HG02610 (cell line): ENCODE results near the gene PTPRD.

Experiments used
- ATAC-seq: cut with Tn5 transposase; IDR thresholded peaks from one replicate; pipeline ENCODE4 v1.9.1; 2021; ENCODE audit warnings: mild to moderate bottlenecking, moderate library complexity; ENCODE audit not compliant: unreplicated experiment

Gene PTPRD

DNA sequence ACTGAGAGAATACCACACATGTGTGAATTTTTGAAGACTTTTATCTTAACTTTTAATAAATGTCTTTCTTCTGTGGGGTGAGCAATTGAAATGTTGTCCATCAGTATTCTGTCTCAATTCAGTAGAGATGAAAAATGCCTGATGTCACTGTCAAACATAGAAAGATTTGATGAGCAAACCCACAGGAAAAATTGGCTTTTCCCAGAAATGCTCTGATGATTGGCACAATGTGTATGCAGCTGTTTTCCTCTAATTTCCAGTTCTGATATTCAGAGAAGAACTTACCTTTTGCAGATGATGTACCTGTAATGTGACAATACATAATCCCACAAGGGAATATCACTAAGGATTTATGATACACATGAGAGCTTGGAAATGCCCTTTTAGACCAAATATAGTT, 340.0 kb downstream of the PTPRD start:
- no peak for ATAC-seq

DNA sequence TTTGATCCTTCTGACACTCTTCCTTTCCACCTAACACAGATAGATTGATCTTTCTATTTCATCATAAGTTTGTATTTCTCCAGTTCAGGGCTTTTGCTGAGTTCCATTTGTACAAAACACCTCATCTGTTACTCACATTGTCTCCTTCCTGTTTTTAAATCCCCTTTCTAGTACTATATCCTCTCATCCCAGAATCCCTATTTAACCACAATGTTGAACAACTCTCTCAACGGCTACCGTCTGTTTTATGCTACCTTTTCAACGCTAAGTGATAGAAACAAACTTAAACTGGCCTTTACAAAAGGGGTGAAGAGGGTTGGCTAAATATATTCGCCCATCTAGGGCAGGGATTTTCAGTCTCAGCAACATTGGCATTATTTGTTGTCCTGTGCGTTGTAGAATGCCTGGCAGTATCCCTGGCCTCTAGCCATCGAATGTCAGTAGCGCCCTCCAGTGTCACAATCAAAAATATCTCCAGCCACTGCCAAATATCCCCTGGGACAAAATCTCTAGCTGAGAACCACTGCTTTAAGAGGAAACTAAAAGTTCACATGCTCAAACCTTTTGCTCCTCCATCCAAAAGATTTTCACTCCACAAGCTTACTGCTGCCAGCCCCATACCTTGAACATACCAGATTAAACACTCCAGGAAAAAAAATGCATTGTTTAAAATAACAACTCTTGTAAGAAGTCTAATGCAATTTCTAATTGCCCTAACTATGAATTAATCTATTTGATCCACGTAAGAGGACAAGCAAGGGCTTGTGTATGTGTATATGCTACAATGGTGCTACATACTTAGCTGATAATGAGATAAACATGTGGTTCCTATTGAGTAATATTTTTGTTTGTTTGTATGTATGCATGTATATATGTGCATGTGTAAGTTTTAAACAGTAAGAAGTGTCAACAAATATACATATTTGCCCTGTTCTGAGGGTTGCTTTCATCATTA, 344.0 kb downstream of the PTPRD start:
- ATAC-seq = peak; percentile 61

DNA sequence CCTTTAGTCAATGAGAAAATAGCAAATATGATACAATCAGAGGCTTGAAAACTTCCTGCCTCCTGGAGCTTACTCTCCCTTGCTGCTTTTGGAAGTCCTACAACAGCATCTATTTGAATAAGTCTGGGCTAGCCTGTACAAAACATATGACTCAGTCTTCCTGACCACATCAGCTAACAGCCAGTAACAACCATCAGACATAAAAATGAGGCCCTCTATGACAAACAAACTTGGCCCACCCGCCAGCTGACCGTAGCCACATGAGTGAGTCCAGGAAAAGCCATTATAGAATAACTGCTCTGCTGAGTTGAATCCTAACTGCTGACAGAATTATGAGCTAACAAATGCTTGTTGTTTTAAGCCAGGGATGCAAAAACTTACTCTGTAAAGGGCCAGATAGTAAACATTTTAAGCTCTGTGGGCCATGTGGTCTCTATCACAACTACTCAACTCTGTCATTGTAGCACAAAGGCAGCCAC, 347.6 kb downstream of the PTPRD start:
- peak; percentile 70 for ATAC-seq

DNA sequence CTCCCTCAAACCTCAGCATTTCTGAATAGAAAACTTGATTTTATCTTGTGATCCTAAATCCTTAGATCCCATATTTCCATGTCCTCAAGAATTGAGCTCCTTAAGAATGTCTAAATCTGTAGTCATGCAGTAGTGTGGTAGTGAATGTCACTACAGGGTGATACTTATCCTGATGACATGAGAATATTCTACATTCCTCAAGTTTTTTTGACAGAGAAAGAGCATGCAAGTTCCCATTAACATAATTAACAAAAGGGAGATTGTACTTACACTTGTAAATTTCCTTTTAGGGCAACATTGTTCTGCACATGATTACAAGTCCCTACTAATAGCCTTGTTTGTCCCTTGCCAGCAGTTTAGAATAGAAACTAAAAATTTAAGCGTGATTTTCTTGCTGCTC, 352.3 kb downstream of the PTPRD start:
- ATAC-seq = no peak

DNA sequence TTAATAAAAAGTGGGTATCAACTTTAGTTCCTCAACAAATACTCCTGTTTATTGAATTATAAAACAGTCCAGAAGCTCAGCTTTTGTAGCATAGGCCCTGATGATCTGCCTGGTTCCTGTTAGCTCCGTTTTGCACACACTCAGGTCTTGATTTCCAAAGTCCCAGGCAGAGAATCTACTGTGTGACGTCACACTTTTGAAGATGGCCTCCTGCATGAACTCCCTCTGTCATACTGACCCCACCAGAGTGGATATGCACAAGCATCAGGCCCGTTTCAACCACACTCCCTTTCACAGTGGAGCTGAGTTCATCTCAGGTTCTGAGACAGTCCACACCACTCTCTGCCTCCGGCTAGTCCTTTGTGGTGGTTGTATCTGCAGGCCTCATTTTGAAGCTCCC, 353.1 kb downstream of the PTPRD start:
- no peak for ATAC-seq

DNA sequence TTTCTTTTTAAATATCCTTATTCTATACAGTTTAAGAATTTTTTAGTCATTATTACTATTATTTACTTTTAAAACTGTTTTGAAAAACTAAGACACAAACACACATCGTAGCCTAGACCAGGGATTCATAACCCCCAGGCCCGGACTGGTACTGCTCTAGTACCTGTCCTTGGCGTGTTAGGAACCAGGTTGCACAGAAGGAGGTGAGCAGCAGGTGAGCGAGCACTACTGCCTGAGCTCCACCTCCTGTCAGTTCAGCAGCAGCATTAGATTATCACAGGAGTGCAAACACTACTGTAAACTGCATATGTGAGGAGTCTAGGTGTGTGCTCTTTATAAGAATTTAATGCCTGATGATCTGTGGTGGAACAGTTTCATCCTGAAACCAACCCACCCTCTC, 357.0 kb downstream of the PTPRD start:
- no peak for ATAC-seq

DNA sequence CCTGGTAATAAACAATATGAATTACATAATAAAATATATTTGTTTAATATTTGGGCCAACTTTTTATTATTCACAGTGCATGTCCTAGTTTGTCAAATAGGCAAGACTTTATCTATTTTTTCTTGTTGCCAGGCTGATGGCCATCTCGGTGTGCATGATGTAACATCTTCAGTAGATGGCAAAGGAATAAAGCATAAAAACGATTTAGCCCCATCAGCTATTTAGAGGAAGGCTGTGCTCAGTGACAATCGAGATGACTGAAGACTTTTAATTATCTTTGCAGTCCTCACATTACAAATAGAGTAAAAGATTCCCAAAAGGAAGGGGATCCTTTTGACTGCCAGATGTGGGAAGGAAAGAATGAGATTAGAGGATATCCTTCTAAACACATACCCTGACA, 358.5 kb downstream of the PTPRD start:
- no peak for ATAC-seq

DNA sequence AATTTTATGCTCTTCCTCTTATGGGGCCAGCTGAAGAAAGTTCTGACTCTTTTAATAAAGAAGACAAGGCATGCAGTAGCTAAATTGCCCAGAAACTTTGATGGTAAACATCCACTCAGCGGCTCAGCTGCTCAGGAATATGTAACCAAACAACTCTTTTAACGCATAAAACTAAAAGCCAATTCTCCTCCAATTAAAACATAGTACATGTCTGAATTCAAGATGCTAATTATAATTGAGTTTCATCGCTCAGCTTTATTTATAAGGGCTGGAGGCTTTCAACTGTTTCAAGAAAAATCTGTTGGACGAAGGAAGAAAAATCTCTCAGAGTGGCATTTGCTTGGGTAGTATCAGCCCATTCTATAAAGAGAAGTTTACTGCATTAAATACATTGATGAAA, 359.5 kb downstream of the PTPRD start:
- ATAC-seq = no peak

DNA sequence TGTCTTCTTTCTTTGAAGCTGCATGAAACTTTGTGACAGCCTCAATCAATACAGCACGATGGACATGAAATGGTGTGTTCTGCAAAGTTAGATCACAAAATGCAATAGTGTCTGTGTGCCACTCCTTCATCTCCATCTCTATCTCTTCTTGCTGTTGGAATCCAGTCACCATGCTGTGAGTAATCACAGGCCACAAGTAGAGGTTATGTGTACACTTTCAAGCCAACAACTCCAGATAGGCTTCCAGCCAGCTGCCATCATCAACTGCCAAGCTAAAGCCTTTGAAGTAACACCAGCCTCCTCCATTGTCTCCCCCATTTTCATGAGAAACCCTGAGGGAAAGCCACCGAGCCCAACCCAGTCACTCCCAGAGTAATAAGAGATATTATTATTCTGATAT, 360.6 kb downstream of the PTPRD start:
- ATAC-seq = no peak

DNA sequence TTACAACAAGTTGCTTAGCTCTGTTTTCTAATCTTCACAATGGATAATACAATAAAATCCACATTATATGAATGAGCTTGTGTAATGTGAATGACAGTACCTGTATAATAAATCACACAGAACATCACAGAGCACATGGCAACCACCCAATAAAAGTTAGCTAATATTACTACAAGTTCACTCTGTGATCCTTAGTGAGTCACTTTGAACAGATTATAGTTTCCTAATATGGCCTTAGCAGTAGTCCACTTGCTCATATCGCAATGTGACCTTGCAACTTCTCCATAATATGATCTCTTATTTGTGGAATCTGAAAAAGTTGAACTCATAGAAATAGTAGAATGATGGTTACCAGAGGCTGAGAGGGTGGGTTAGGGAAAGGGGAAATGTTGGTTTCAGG, 361.3 kb downstream of the PTPRD start:
- ATAC-seq = no peak

DNA sequence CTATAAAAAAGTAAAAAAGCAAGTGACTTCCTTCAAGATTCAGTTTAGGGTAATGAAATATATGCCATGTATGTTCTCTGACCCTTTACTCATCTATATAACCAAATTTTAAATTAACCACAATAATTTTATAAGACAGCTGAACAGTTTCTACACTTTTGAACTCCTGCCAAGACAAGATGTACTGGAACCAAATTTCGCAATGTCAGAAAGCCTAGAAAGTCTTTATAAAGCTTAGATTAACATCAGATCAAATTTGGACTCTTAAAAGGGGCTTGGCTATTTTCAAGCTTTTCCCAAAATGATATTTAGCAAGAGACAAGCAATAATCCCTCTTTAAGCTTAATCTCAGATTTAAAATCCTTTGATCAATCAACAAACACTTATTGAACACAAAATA, 362.6 kb downstream of the PTPRD start:
- ATAC-seq = no peak

DNA sequence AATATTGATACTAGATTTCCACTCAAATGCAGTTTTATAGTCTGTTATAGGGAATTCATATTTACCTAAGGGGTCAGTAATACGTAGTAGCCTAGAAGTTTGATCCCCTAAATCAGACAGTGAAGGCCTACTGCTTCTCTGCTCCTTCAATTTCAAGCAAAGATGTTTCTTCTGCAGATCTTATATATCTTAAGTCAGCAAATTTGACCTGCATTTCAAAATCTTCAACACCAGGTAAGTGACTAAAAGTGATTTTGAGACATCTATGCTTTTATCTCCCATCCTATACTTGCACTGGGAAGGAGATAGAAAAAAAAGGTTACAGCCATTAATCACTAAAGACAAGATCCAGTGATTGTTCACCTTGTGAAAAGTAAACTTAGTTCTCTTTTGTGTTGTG, 363.9 kb downstream of the PTPRD start:
- ATAC-seq = no peak

DNA sequence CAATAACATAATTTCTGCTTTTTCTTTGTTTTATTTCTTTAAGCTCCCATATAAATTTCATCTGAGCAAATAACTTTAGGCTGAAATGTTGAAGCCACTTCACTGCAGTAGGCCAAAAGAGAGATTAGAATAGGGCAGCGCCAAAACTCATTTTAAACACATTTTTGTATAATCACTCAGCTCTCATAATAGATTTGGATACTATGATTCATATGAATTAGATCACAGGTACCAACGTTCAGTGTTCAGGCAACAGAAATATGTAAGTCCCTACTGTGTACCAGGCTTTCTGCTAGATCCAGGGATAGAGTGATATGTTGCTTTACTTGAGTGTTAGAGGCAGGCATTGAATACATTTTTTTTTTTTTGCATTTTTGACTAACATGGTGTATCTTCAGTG, 370.5 kb downstream of the PTPRD start:
- ATAC-seq = no peak

DNA sequence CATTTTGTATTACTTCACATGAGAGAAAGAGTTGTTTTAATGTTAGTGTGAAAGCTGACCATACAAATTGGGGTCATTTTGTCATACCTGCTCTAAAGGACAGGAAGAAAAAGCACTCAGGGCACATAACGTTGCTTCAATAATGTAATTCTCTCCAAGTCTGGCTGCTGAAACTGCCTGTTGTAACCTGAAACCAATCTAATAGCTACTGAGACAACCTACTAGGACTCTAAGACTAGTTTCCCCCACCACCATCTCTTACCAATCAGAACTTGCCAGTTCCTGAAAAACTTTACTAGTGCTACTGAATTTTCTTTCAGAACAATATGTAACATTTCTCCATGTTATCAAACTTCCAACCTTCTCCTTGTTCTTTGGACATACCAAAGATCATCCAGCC, 374.7 kb downstream of the PTPRD start:
- ATAC-seq = no peak

DNA sequence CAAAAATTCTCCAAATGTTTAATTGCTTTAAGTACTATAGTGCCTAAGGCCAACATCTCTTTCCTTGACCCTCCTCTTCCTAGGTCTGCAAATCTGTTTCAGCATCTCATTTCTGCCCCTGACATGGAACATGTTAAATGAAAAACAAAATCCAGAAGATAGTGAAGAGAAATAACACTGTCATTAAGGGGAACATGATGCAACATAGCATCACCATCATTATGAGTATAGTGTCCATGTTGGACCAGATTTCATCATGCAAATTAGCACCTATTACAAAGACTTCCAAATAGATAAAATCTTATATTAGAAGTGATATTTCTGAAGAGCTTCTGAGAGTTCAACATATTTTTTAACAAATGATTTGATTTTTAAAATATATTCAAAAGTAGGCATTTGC, 375.2 kb downstream of the PTPRD start:
- ATAC-seq = no peak

DNA sequence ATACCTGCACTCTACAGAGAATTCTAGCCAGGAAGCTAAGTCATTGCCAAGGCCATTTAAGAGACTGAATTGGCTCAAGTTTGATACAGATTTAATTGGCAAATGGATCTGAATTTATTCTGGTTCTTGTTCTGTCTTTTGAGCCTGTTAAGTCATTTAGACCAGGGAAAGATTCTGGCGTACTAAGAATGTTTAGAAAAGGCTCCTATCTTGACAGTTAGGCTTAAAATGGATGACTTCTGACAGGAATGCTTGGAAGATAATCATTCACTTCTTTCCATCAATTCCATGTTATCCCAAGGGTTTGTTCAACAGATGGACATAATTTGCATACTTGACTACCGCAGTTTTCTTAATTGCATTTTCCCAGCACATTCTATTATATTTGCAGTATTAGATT, 376.6 kb downstream of the PTPRD start:
- no peak for ATAC-seq

DNA sequence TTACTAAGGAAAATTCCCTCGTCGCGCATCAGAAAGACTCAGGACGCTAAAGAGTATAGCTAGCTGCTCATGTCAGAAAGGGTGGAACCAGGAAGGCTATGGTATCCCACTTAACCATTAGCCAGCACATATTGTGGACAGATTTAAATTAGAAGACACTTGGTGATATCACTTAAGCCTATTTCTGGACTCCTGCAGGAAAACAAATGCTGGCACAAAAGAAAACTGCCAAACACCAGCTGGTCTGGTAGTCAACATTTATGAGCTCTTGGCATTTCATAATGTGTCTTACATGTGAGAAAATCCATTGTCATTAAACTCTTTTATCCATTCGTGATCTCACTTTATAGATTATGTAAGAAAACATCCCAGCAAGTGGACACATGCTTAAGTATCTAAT, 377.4 kb downstream of the PTPRD start:
- ATAC-seq = no peak

DNA sequence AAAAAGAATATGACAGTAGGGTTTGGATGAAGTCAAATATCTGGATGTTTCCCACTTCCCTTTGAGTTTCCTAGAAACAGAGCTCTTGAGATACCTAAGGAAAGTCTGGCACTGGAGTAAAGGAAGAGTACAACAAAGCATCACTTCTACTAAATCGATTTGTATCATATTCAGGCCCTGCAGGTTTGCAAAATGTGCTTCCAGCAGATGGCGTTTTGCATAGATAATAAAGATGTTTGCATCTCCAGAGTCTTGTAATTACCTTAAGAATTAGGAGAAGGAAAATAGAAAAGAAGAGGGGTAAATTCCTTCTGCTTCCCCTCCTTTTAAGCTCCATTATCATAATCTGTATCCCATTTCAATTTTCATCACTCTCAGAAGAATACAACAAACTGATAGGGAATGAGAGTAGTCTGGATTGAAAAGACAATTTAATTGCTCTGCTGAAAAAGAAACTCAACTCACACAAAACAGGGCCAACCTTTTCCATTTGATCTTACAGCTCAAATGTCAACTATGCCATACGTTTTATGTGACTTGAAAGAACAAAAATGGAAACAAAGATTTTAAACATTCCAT, 380.4 kb downstream of the PTPRD start:
- ATAC-seq = no peak

DNA sequence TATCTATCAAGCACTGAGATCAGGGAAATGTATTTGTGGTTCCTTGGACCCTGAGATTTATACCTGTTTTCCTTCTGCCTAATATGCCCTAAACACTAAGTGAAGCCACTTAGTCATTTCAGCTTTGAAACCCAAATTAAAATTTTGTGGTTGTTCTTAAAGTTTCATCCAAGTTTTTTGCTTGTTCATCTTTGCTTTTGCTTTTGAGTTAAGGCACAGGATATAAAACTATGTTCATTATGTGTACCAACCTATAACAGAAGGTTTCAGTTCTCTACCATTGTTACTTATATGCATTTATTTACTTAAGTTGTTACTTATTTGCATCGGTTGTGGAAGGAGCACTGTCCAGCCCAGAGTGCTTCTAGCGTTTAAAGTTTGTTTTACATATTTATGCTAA, 382.3 kb downstream of the PTPRD start:
- peak; percentile 81 for ATAC-seq

DNA sequence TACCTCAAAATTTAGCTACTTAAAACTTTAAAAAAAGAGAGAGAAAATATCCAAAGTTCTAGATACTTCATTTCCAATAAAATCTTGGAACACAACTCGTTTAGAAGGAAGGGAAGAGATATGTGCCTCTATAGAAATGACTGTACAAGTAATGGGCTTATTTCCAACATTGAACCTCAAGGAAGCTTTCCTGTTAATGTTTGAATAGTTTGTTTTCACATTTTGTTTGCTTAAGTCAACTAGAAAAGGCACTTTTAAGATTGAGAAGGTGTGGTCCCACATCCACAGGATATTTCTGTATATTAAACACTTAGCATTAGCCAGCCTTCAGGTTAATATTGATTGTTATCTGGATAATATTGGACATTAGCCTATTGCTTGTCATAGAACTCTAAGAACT, 384.7 kb downstream of the PTPRD start:
- ATAC-seq = no peak

DNA sequence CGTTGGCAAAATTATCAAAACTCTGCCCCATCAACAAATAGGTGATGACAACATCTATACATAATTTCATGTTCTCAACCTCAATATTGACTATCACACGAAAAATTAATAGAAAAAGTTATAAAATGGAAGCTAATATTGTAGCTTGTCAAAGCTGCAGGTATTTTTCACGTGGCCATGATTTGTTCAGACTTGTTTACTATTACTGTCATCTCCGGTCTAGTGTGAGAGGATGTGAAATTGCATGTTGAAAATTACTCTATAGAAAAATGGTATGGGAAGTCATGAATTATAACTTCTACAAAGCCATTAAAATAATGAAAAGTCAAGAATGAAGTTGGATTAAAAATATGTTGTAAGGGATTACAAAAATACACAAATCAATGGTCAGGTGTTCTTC, 385.8 kb downstream of the PTPRD start:
- ATAC-seq = no peak

DNA sequence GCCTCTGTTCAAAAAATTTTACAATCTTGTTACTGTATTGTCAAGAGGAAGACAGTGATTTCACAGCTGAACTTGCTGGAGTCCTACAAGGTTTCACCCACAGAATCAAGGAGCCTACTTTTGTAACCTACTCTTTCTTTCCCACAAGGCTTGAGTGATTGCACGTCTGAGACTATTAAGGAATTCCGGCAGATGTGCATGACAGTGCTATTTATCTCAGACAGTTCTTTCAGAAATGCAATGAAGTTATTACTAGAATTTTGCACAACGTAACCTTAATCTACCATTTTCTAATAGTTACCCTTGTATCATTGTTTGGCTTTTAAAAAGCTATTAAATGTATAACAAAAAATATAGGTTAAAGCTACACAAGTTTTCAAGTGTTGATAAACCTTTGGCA, 400.1 kb downstream of the PTPRD start:
- ATAC-seq = no peak

DNA sequence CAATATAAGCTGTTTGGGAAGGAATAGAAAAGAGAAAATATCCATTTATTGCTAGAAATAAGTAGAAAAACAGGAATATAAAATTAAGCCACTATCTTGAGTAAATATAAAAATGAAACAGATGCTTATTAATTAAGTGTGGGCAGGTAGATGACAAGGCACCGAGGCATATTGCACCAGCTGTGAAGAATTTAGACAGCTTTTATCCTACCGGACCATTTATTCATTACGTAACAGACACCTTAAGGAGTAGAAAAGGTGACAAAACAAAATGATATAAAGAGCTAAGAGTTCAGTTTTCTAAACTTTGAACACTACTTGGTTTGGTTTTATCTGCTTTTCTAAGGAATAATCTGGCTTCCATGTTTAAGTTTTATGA, 404.1 kb downstream of the PTPRD start:
- ATAC-seq = peak; percentile 28
